Activated T-helper 1 cell treated with anti-CD3 and anti-CD28 coated beads, Interleukin-12 subunit alpha, Interleukin-12 subunit beta, Interleukin-2, Interleukin-4 antibody, amounts not matched to agents 30 ng/mL and 10 ng/mL and 1 ng/mL, durations not matched to agents 14 hours and 24 hours and 36 hours (primary cell): Measurements from ENCODE around the gene FAM227B. TPM values are rescaled to one million over a fixed set of nuclear protein-coding genes. Genes with fewer than 3 reads are reported as not detected.
"Not testable (repeated sequence)": the region's sequence is repeated elsewhere in the genome, so short reads cannot be mapped to it uniquely, and the experiment has no call there.

ENCODE experiments used
- DNase-seq: peaks from one replicate; pipeline ENCODE4 v3.0.0; 2021; ENCODE audit warnings: low spot score
- H3K27ac Mint-ChIP-seq: one replicate; pipeline ENCODE4 v1.8.0; 2021; ENCODE audit warnings: mild to moderate bottlenecking, mixed read lengths
- H3K27me3 Mint-ChIP-seq: one replicate; pipeline ENCODE4 v1.8.0; 2022; ENCODE audit warnings: mild to moderate bottlenecking, moderate library complexity, mixed read lengths; ENCODE audit not compliant: insufficient read depth
- H3K36me3 Mint-ChIP-seq: one replicate; pipeline ENCODE4 v1.8.0; 2021; ENCODE audit warnings: low read depth, mixed read lengths
- H3K4me1 Mint-ChIP-seq: one replicate; pipeline ENCODE4 v1.8.0; 2021; ENCODE audit warnings: low read depth, mixed read lengths
- H3K4me3 Mint-ChIP-seq: one replicate; pipeline ENCODE4 v1.8.0; 2021; ENCODE audit warnings: mild to moderate bottlenecking, moderate library complexity, mixed read lengths
- H3K9me3 Mint-ChIP-seq: one replicate; pipeline ENCODE4 v1.8.0; 2021; ENCODE audit warnings: mixed read lengths
- intact Hi-C: fragments of 100-400 bp; cut with micrococcal nuclease; formaldehyde crosslinking; loops from one replicate; pipeline ENCODE4 v1.15.1; 2024
- total RNA-seq: library from RNA; stranded (reverse); gene quantifications from 2 replicates; pipeline ENCODE4 v1.2.3, GENCODE V29; 2022

The FAM227B gene
- total RNA-seq, 1 donor from 2014 or later, result 2.3 TPM

DNA sequence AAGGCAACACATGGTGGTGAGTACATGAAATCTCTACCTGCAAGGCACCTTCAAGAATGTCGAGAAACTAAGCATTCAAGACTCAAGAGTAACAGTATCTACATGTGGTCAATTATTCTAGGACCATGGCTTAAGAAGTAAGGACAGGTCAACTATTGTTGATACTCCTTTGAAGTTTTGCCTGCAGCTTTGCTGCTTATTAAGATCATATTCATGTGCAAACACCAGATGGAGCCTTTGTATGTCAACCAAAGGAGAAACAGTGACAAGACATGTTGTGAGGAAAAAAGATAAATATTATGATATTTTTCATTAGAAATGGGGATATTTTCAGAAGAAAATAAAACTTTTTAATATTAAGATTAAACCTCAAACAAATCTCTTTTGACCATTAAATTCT, 249.8 kb downstream of the FAM227B start:
- Mint-ChIP-seq H3K27ac (no peak overlapping the region), H3K9me3 (no peaks in the 10 kb centered on the region), H3K27me3 (peaks cover 2% of the 10 kb centered on the region), H3K4me1 (no peaks in the 10 kb centered on the region), H3K36me3 (no peaks in the 10 kb centered on the region), H3K4me3 (no peak overlapping the region)
- intact Hi-C loops, result no loop called here
- DNase-seq, result no peak

- H3K27ac Mint-ChIP-seq, result no peak overlapping the region
- no peak overlapping the region for H3K4me3 Mint-ChIP-seq
- no peak for DNase-seq
- intact Hi-C loops, result no loop called here
- no peaks in the 10 kb centered on the region for H3K9me3 Mint-ChIP-seq
- no peaks in the 10 kb centered on the region for H3K4me1 Mint-ChIP-seq
- no peaks in the 10 kb centered on the region for H3K36me3 Mint-ChIP-seq
- H3K27me3 Mint-ChIP-seq, result peaks cover 2% of the 10 kb centered on the region
Observed at GRCh38 chr15:49366496-49366895, 254.1 kb downstream of the FAM227B start.

GRCh38 chr15:49361370-49361769, 259.2 kb downstream of the FAM227B start:
- H3K27ac Mint-ChIP-seq, result no peak overlapping the region
- no peak overlapping the region for H3K4me3 Mint-ChIP-seq
- H3K9me3 Mint-ChIP-seq, result no peaks in the 10 kb centered on the region
- no peaks in the 10 kb centered on the region for H3K36me3 Mint-ChIP-seq
- H3K4me1 Mint-ChIP-seq, result no peaks in the 10 kb centered on the region
- intact Hi-C loops, result no loop called here
- no peak for DNase-seq
- H3K27me3 Mint-ChIP-seq, result peaks cover 2% of the 10 kb centered on the region

DNA sequence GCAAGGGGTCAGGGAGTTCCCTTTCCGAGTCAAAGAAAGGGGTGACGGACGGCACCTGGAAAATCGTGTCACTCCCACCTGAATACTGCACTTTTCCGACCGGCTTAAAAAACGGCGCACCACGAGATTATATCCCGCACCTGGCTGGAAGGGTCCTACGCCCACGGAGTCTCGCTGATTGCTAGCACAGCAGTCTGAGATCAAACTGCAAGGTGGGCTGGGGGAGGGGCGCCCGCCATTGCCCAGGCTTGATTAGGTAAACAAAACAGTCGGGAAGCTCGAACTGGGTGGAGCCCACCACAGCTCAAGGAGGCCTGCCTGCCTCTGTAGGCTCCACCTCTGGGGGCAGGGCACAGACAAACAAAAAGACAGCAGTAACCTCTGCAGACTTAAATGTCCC, 266.2 kb downstream of the FAM227B start:
- H3K27me3 Mint-ChIP-seq, H3K9me3 Mint-ChIP-seq, H3K27ac Mint-ChIP-seq, H3K4me1 Mint-ChIP-seq, H3K4me3 Mint-ChIP-seq, H3K36me3 Mint-ChIP-seq, intact Hi-C loops, DNase-seq: not testable (repeated sequence)

DNA sequence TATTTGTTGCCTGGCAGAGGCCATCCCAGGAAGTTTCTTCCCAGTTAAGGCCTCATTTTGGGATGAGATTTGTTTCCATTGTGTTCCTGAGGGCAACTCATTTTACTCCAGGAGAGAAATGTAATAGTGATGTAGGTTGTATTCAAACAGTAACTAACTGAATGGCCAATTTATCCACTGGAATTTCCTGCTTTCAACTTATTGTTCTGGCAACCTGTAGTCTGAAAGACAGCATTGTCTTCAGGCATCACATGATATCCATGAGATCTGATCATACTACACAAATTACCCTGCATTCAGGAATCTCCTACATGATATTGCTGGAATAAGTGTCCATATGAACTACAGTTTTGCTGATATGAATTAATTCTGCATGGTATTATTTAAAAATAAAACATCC, 277.1 kb downstream of the FAM227B start:
- peaks cover 6% of the 10 kb centered on the region for H3K36me3 Mint-ChIP-seq

GRCh38 chr15:49339656-49340055, 281.0 kb downstream of the FAM227B start:
- peaks cover 6% of the 10 kb centered on the region for H3K36me3 Mint-ChIP-seq
- intact Hi-C loops, result no loop called here
- H3K9me3 Mint-ChIP-seq, result peaks cover 10% of the 10 kb centered on the region
- no peaks in the 10 kb centered on the region for H3K4me1 Mint-ChIP-seq
- no peak for DNase-seq
- no peak overlapping the region for H3K4me3 Mint-ChIP-seq
- H3K27me3 Mint-ChIP-seq, result no peaks in the 10 kb centered on the region
- no peak overlapping the region for H3K27ac Mint-ChIP-seq

More for the DNA sequence above, 277.1 kb downstream of the FAM227B start:
- H3K27me3 Mint-ChIP-seq, result no peaks in the 10 kb centered on the region
- no peaks in the 10 kb centered on the region for H3K4me1 Mint-ChIP-seq
- intact Hi-C loops, result no loop called here
- H3K9me3 Mint-ChIP-seq, result peaks cover 10% of the 10 kb centered on the region
- H3K27ac Mint-ChIP-seq, result no peak overlapping the region
- H3K4me3 Mint-ChIP-seq, result no peak overlapping the region
- no peak for DNase-seq

- DNase-seq, result no peak
- Mint-ChIP-seq H3K27ac (no peak overlapping the region), H3K36me3 (peaks cover 6% of the 10 kb centered on the region), H3K9me3 (no peaks in the 10 kb centered on the region), H3K4me1 (peaks cover 4% of the 10 kb centered on the region), H3K4me3 (no peak overlapping the region), H3K27me3 (no peaks in the 10 kb centered on the region)
- intact Hi-C loops, result no loop called here
Observed at GRCh38 chr15:49331951-49332350, 288.7 kb downstream of the FAM227B start.

DNA sequence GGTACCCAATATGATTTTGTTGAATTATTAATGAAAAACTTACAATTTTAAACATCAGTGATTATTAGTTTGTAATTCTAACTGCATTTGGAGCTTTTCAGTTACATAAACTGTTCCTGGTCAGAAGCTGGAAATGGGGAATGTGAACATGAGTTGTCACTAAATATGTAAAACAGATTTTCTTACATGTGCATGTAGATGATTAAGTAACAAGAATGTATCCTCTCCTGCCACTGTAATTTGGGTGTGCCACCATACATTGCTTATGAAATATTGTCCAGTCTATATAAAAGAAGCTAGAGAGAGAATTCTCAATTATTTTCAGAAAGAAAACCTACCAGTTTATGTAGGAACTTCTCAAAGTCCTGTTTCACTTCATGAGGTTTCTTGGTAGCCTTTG, 289.2 kb downstream of the FAM227B start:
- Mint-ChIP-seq H3K9me3 (no peaks in the 10 kb centered on the region), H3K27ac (no peak overlapping the region), H3K4me3 (no peak overlapping the region), H3K36me3 (peaks cover 6% of the 10 kb centered on the region), H3K4me1 (peaks cover 4% of the 10 kb centered on the region), H3K27me3 (no peaks in the 10 kb centered on the region)
- intact Hi-C loops, result no loop called here
- no peak for DNase-seq

GRCh38 chr15:49330166-49330565, 290.5 kb downstream of the FAM227B start:
- intact Hi-C loops, result no loop called here
- no peak overlapping the region for H3K4me3 Mint-ChIP-seq
- peaks cover 6% of the 10 kb centered on the region for H3K36me3 Mint-ChIP-seq
- H3K4me1 Mint-ChIP-seq, result peaks cover 4% of the 10 kb centered on the region
- no peak overlapping the region for H3K27ac Mint-ChIP-seq
- H3K27me3 Mint-ChIP-seq, result no peaks in the 10 kb centered on the region
- H3K9me3 Mint-ChIP-seq, result no peaks in the 10 kb centered on the region
- DNase-seq, result no peak

GRCh38 chr15:49328941-49329340, 291.7 kb downstream of the FAM227B start:
- H3K36me3 Mint-ChIP-seq, result peaks cover 6% of the 10 kb centered on the region
- no peak overlapping the region for H3K27ac Mint-ChIP-seq
- no peaks in the 10 kb centered on the region for H3K27me3 Mint-ChIP-seq
- no peaks in the 10 kb centered on the region for H3K9me3 Mint-ChIP-seq
- no peak for DNase-seq
- H3K4me3 Mint-ChIP-seq, result no peak overlapping the region
- H3K4me1 Mint-ChIP-seq, result peaks cover 4% of the 10 kb centered on the region
- intact Hi-C loops, result loop anchor here (5.0 kb wide), 1 partner anchor 42 kb away; no protein-coding TSS in a partner anchor

DNA sequence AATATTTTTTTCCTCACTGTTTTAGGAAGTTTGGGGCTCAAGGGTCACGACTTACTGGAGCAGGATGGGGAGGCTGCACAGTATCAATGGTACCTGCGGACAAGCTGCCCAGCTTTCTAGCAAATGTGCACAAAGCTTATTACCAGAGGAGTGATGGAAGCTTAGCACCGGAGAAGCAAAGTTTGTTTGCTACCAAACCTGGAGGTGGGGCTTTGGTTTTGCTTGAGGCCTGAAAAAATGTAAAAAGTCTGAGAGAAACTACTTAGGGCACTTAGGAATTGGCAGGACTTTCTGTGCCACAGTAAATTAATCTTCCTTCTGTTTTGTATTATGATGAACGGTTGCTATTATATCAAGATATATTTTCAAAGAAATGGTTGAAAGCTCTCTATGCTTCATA, 292.7 kb downstream of the FAM227B start:
- DNase-seq, result no peak
- Mint-ChIP-seq H3K36me3 (peaks cover 6% of the 10 kb centered on the region), H3K4me3 (no peak overlapping the region), H3K9me3 (no peaks in the 10 kb centered on the region), H3K4me1 (peaks cover 4% of the 10 kb centered on the region), H3K27me3 (no peaks in the 10 kb centered on the region), H3K27ac (no peak overlapping the region)
- intact Hi-C loops, result loop anchor here (5.0 kb wide), 1 partner anchor 41 kb away; no protein-coding TSS in a partner anchor

GRCh38 chr15:49323207-49323606, 297.4 kb downstream of the FAM227B start:
- no peak for DNase-seq
- Mint-ChIP-seq H3K36me3 (peaks cover 21% of the 10 kb centered on the region), H3K9me3 (no peaks in the 10 kb centered on the region), H3K27ac (no peak overlapping the region), H3K4me3 (no peak overlapping the region), H3K4me1 (no peaks in the 10 kb centered on the region), H3K27me3 (no peaks in the 10 kb centered on the region)
- intact Hi-C loops, result no loop called here

- H3K4me1 Mint-ChIP-seq, result no peaks in the 10 kb centered on the region
- H3K4me3 Mint-ChIP-seq, result no peak overlapping the region
- H3K27me3 Mint-ChIP-seq, result no peaks in the 10 kb centered on the region
- H3K36me3 Mint-ChIP-seq, result peaks cover 22% of the 10 kb centered on the region
- DNase-seq, result no peak
- H3K9me3 Mint-ChIP-seq, result no peaks in the 10 kb centered on the region
- intact Hi-C loops, result no loop called here
- H3K27ac Mint-ChIP-seq, result no peak overlapping the region
Observed at GRCh38 chr15:49320351-49320750, 300.3 kb downstream of the FAM227B start.

DNA sequence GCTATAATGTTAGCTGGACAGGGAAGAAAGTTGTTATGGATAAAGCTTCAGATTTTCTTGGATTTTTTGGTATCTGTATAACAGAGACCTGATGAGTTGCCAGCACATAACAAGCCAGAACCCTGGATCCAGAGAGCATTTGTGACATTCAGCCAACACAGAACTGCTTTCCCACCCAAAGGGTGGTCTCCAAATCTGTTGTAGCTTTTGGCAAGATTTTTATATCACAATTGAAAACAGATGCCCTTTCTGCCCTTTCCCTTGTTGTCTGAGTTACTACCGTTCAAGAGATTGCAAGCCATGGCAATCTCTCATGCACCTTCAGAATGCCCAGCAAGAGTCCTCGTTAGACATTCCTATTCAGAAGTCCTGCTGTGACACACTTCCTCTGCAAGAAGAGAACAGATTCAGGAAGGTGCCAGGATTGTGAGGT, 305.2 kb downstream of the FAM227B start:
- peaks cover 25% of the 10 kb centered on the region for H3K36me3 Mint-ChIP-seq
- intact Hi-C loops, result no loop called here
- DNase-seq, result no peak
- no peaks in the 10 kb centered on the region for H3K27me3 Mint-ChIP-seq
- H3K27ac Mint-ChIP-seq, result no peak overlapping the region
- no peak overlapping the region for H3K4me3 Mint-ChIP-seq
- H3K9me3 Mint-ChIP-seq, result peaks cover 4% of the 10 kb centered on the region
- H3K4me1 Mint-ChIP-seq, result peaks cover 6% of the 10 kb centered on the region
